Measurements from ENCODE around the gene PTPN22.

- TF ChIP-seq, protein P1, sequence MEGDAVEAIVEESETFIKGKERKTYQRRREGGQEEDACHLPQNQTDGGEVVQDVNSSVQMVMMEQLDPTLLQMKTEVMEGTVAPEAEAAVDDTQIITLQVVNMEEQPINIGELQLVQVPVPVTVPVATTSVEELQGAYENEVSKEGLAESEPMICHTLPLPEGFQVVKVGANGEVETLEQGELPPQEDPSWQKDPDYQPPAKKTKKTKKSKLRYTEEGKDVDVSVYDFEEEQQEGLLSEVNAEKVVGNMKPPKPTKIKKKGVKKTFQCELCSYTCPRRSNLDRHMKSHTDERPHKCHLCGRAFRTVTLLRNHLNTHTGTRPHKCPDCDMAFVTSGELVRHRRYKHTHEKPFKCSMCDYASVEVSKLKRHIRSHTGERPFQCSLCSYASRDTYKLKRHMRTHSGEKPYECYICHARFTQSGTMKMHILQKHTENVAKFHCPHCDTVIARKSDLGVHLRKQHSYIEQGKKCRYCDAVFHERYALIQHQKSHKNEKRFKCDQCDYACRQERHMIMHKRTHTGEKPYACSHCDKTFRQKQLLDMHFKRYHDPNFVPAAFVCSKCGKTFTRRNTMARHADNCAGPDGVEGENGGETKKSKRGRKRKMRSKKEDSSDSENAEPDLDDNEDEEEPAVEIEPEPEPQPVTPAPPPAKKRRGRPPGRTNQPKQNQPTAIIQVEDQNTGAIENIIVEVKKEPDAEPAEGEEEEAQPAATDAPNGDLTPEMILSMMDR (IDR thresholded peaks at IDR 0.05): no peak
- TF ChIP-seq POLR2A (IDR thresholded peaks at IDR 0.05): no peak
Observed at GRCh38 chr1:113792471-113792870, 79.0 kb downstream of the PTPN22 start.
